Adrenal gland (tissue), 12 donors: ENCODE measurements around the gene ZBTB40. TPM values are rescaled to one million over a fixed set of nuclear protein-coding genes. Genes with fewer than 3 reads are reported as not detected.

Experiments used
- DNase-seq, 7 donors: peaks; one replicate each; pipeline ENCODE4 v3.0.0-alpha.2; 2019 to 2020
- H3K27ac ChIP-seq, 5 donors: fragments of 200-600 bp; sonication (generic) in 4 of 5; 1 replicate in 3 of 5; 2 replicates in 2 of 5; pipeline versions ENCODE4 v1.5.1 to v1.8.0; 2016 to 2020; ENCODE audit warnings: mild to moderate bottlenecking in 1 of 5
- H3K27me3 ChIP-seq: fragments of 200-600 bp; 2 replicates; pipeline ENCODE4 v1.8.0; 2021
- H3K36me3 ChIP-seq, 2 donors: fragments of 200-600 bp; replicated peaks in 1 of 2; 1 replicate in 1 of 2; 2 replicates in 1 of 2; pipeline versions ENCODE4 v1.5.1 to v1.8.0; 2018 to 2022
- H3K4me1 ChIP-seq, 2 donors: fragments of 200-600 bp; replicated peaks in 1 of 2; 1 replicate in 1 of 2; 2 replicates in 1 of 2; pipeline versions ENCODE4 v1.5.1 to v1.8.0; 2018 to 2021
- H3K4me3 ChIP-seq, 4 donors: fragments of 200-600 bp; sonication (generic) in 3 of 4; one replicate each; pipeline ENCODE4 v1.5.1; 2016 to 2018
- H3K9me3 ChIP-seq, 3 donors: fragments of 200-600 bp; sonication (generic) in 1 of 3; replicated peaks in 1 of 3; 1 replicate in 2 of 3; 2 replicates in 1 of 3; pipeline versions ENCODE4 v1.5.1 to v1.8.0; 2016 to 2021
- CTCF ChIP-seq, 6 experiments: fragments of 450-650 bp in 4 of 6; fragments of 200-600 bp in 2 of 6; sonication (generic) in 1 of 6; IDR thresholded peaks; 1 replicate in 5 of 6; 2 replicates in 1 of 6; pipeline versions ENCODE4 v1.5.1 to v1.8.0; 2016 to 2021; ENCODE audit warnings: antibody characterized with exemption in 6 of 6, mild to moderate bottlenecking in 2 of 6, moderate library complexity in 1 of 6
- POLR2A ChIP-seq, 2 donors: fragments of 450-650 bp; IDR thresholded peaks; one replicate each; pipeline ENCODE4 v1.6.1; 2017; ENCODE audit warnings: antibody characterized with exemption in 2 of 2, mild to moderate bottlenecking in 2 of 2, moderate library complexity in 1 of 2
- WGBS, 4 donors: extraction: QIAGEN DNeasy Blood & Tissue Kit in 2 of 4; methylation state at CpG; one replicate each; pipeline versions ENCODE4 v1.1.5 to v1.1.7; 2013 to 2017; 5-methylcytosine and 5-hydroxymethylcytosine counted together
- intact Hi-C, 2 donors: fragments of 100-400 bp; cut with DNase I; formaldehyde crosslinking; loops; one replicate each; pipeline versions ENCODE4 v1.14.1 to v1.15.0; 2022 to 2023
- polyA plus RNA-seq, 3 donors: library from polyadenylated mRNA; stranded (reverse); fragments of 200-250 nt in 2 of 3; fragments of 350-450 nt in 1 of 3; fragmentation: Illumina TruSeq in 1 of 3; extraction: RNeasy Lipid Tissue Mini Kit (QIAGEN cat#74804) in 1 of 3; gene quantifications; one replicate each; pipeline ENCODE4 v1.2.3, GENCODE V29; 2013 to 2014
- total RNA-seq, 9 donors: library from RNA; depleted of rRNA in 4 of 9; stranded (reverse); fragments of >200 nt in 4 of 9; fragments of 120-200 nt in 1 of 9; fragmentation: NEBNext Ultra II Directional in 1 of 9; extraction: Animal tissue kit (Norgen Biotek cat#: 25700) in 1 of 9; gene quantifications; one replicate each; pipeline versions ENCODE4 v1.1.0 to v1.2.4, GENCODE V29; 2013 to 2023
- donor health status: healthy with polysubstance abuse.
- donor health status: Bipolar disorder and iron deficiency.
- donor health status: DM: yes; HTN: yes; CAD: no.
- donor health status: DM: no; HTN: no; CAD: no.
- donor health status: DM: no; HTN: no; CAD: no.
- donor health status: DM: yes; HTN: yes; CAD: no.

ZBTB40 gene
- total and polyA plus RNA-seq, 12 donors: 17.1 to 45.7 (median 27.7) TPM

- Histone ChIP-seq H3K27ac (peak overlapping the region in 3 of 5 donors; percentile 1 to 57 (median 53)), H3K36me3 (peaks cover 0 to 10% of the 10 kb centered on the region in 2 donors)
These were observed 36.7 kb downstream of the ZBTB40 start for GRCh38 chr1:22488319-22488718.

GRCh38 chr1:22489278-22489677, 37.6 kb downstream of the ZBTB40 start:
- no peak for DNase-seq
- WGBS, 4 donors: 74 to 82% (median 77%) methylated on average over 6 of the region's 6 CpGs
- TF ChIP-seq POLR2A (IDR thresholded peaks at IDR 0.05): no peak
- no peak for TF ChIP-seq CTCF (IDR thresholded peaks at IDR 0.05)

More at GRCh38 chr1:22488319-22488718, 36.7 kb downstream of the ZBTB40 start:
- Histone ChIP-seq H3K4me1 (peaks cover 14 to 62% of the 10 kb centered on the region in 2 donors), H3K9me3 (no peaks in the 10 kb centered on the region), H3K27me3 (no peaks in the 10 kb centered on the region), H3K4me3 (no peak overlapping the region)
- no peak for TF ChIP-seq CTCF (IDR thresholded peaks at IDR 0.05)
- WGBS, 4 donors: 82 to 90% (median 84%) methylated on average over 5 of the region's 5 CpGs
- DNase-seq: peak in 2 of 7 donors; percentile 23 to 26
- intact Hi-C loops: no loop called here

GRCh38 chr1:22489823-22490222, 38.2 kb downstream of the ZBTB40 start:
- Histone ChIP-seq H3K27me3 (no peaks in the 10 kb centered on the region), H3K27ac (no peak overlapping the region), H3K4me1 (peaks cover 14 to 63% of the 10 kb centered on the region in 2 donors), H3K36me3 (peaks cover 0 to 10% of the 10 kb centered on the region in 2 donors), H3K4me3 (no peak overlapping the region), H3K9me3 (no peaks in the 10 kb centered on the region)
- TF ChIP-seq POLR2A (IDR thresholded peaks at IDR 0.05) (no peak), CTCF (IDR thresholded peaks at IDR 0.05) (no peak)
- no peak for DNase-seq
- intact Hi-C loops: no loop called here
- 88 to 91% (median 88%) methylated on average over 5 to 6 of the region's 6 CpGs for WGBS, 4 donors

More at GRCh38 chr1:22489278-22489677, 37.6 kb downstream of the ZBTB40 start:
- H3K4me1 ChIP-seq: peaks cover 14 to 63% of the 10 kb centered on the region in 2 donors
- H3K4me3 ChIP-seq: no peak overlapping the region
- H3K27me3 ChIP-seq: no peaks in the 10 kb centered on the region
- H3K36me3 ChIP-seq: peaks cover 0 to 10% of the 10 kb centered on the region in 2 donors
- H3K27ac ChIP-seq: peak overlapping the region in 1 of 5 donors; percentile 4
- H3K9me3 ChIP-seq: no peaks in the 10 kb centered on the region
- intact Hi-C loops: no loop called here

GRCh38 chr1:22490309-22490708, 38.7 kb downstream of the ZBTB40 start:
- H3K27ac ChIP-seq: no peak overlapping the region

More at GRCh38 chr1:22490309-22490708, 38.7 kb downstream of the ZBTB40 start:
- Histone ChIP-seq H3K36me3 (peaks cover 0 to 10% of the 10 kb centered on the region in 2 donors), H3K4me1 (peaks cover 14 to 68% of the 10 kb centered on the region in 2 donors), H3K4me3 (no peak overlapping the region), H3K27me3 (no peaks in the 10 kb centered on the region), H3K9me3 (no peaks in the 10 kb centered on the region)
- intact Hi-C loops: no loop called here
- whole genome bisulfite sequencing, 4 donors: 93 to 96% (median 94%) methylated on average over 2 of the region's 2 CpGs
- TF ChIP-seq POLR2A (IDR thresholded peaks at IDR 0.05): no peak
- TF ChIP-seq CTCF (IDR thresholded peaks at IDR 0.05): no peak
- no peak for DNase-seq
